HepG2 (cell line): ENCODE measurements around the gene HYAL1. TPM values are rescaled to one million over a fixed set of nuclear protein-coding genes. Genes with fewer than 3 reads are reported as not detected.

Experiments
- ARNT ChIP-seq: fragments of 450-650 bp; IDR thresholded peaks from 2 replicates; pipeline ENCODE4 v1.6.1; 2017
- ATF7-NPFF ChIP-seq: sonication (generic); formaldehyde crosslinking; IDR thresholded peaks from 2 replicates; pipeline ENCODE4 v1.8.1; 2023; ENCODE audit warnings: mild to moderate bottlenecking, low read depth, missing genetic modification reagents, moderate library complexity
- GLI4 ChIP-seq: sonication (generic); formaldehyde crosslinking; IDR thresholded peaks from 2 replicates; pipeline ENCODE4 v1.5.1; 2020; ENCODE audit warnings: missing genetic modification reagents, mild to moderate bottlenecking, moderate library complexity, borderline replicate concordance
- HDAC1 ChIP-seq: sonication (generic); formaldehyde crosslinking; IDR thresholded peaks from 2 replicates; pipeline ENCODE4 v1.5.1; 2020; ENCODE audit warnings: mild to moderate bottlenecking, missing genetic modification reagents
- HDAC6 ChIP-seq: fragments of 200-600 bp; sonication (generic); IDR thresholded peaks from 2 replicates; pipeline ENCODE4 v1.7.0; 2017; ENCODE audit warnings: mild to moderate bottlenecking, antibody characterized with exemption, low read length, low read depth
- JUN ChIP-seq: sonication (generic); formaldehyde crosslinking; IDR thresholded peaks from 2 replicates; pipeline ENCODE4 v1.4.0; 2020; ENCODE audit warnings: mild to moderate bottlenecking, missing genetic modification reagents
- MYPOP ChIP-seq: sonication (generic); formaldehyde crosslinking; IDR thresholded peaks from 2 replicates; pipeline ENCODE4 v1.8.1; 2023; ENCODE audit warnings: mild to moderate bottlenecking, moderate library complexity, missing genetic modification reagents
- SNRNP70 ChIP-seq: fragments of 200-400 bp; formaldehyde crosslinking; IDR thresholded peaks from 2 replicates; pipeline ENCODE4 v1.6.1; 2017; ENCODE audit warnings: mild to moderate bottlenecking, low read depth, low read length, moderate library complexity
- SP2 ChIP-seq: sonication (generic); formaldehyde crosslinking; IDR thresholded peaks from 2 replicates; pipeline ENCODE4 v1.5.1; 2020; ENCODE audit warnings: mild to moderate bottlenecking, missing genetic modification reagents
- TFDP2 ChIP-seq: sonication (generic); formaldehyde crosslinking; IDR thresholded peaks from 2 replicates; pipeline ENCODE4 v1.4.0; 2020; ENCODE audit warnings: missing genetic modification reagents
- ZC3H13 ChIP-seq: sonication (generic); formaldehyde crosslinking; IDR thresholded peaks from 2 replicates; pipeline ENCODE4 v1.8.1; 2023; ENCODE audit warnings: mild to moderate bottlenecking, missing genetic modification reagents, moderate library complexity
- ZFAT ChIP-seq: sonication (generic); formaldehyde crosslinking; conservative IDR thresholded peaks from 2 replicates; pipeline ENCODE4 v1.8.1; 2023; ENCODE audit warnings: missing genetic modification reagents, inconsistent platforms
- ZFP41 ChIP-seq: sonication (generic); formaldehyde crosslinking; IDR thresholded peaks from 2 replicates; pipeline ENCODE4 v1.4.0; 2020; ENCODE audit warnings: mild to moderate bottlenecking, missing genetic modification reagents, borderline replicate concordance
- ZNF20 ChIP-seq: sonication (generic); formaldehyde crosslinking; IDR thresholded peaks from 2 replicates; pipeline ENCODE4 v1.4.0; 2020; ENCODE audit warnings: mild to moderate bottlenecking, moderate library complexity, missing genetic modification reagents
- ZNF253 ChIP-seq: sonication (generic); formaldehyde crosslinking; IDR thresholded peaks from 2 replicates; pipeline ENCODE4 v1.8.0; 2022; ENCODE audit warnings: mild to moderate bottlenecking, missing genetic modification reagents, borderline replicate concordance
- ZNF460 ChIP-seq: sonication (generic); formaldehyde crosslinking; IDR thresholded peaks from 2 replicates; pipeline ENCODE4 v1.5.1; 2020; ENCODE audit warnings: missing genetic modification reagents, mild to moderate bottlenecking, borderline replicate concordance
- ZNF652 ChIP-seq: IDR thresholded peaks from 2 replicates; pipeline ENCODE4 v1.6.1; 2016; ENCODE audit warnings: low read depth, borderline replicate concordance
- ZNF687 ChIP-seq: sonication (generic); formaldehyde crosslinking; IDR thresholded peaks from 2 replicates; pipeline ENCODE4 v1.5.1; 2020; ENCODE audit warnings: mild to moderate bottlenecking, missing genetic modification reagents, moderate library complexity
- ZNF709 ChIP-seq: sonication (generic); formaldehyde crosslinking; IDR thresholded peaks from 2 replicates; pipeline ENCODE4 v1.5.0; 2020; ENCODE audit warnings: mild to moderate bottlenecking, missing genetic modification reagents
- ZNF841 ChIP-seq: sonication (generic); formaldehyde crosslinking; IDR thresholded peaks from 2 replicates; pipeline ENCODE4 v1.8.1; 2023; ENCODE audit warnings: missing genetic modification reagents, borderline replicate concordance
- polyA plus RNA-seq, 8 experiments: library from polyadenylated mRNA; depleted of rRNA in 3 of 8; stranded (reverse) in 7 of 8; unstranded in 1 of 8; fragments of >200 nt; fragmentation: Illumina TruSeq in 4 of 8; extraction: Trizol in 4 of 8; gene quantifications; 2 replicates each; pipeline versions ENCODE4 v1.2.1 to v1.2.3, GENCODE V29; 2011 to 2016; ENCODE audit warnings: low read depth in 4 of 8, missing spikeins in 1 of 8, mixed read lengths in 1 of 8; ENCODE audit not compliant: insufficient read depth in 1 of 8
- total RNA-seq, 5 experiments: library from RNA; depleted of rRNA; stranded (reverse); fragments of >200 nt; fragmentation: Illumina TruSeq; extraction: Trizol; gene quantifications; 2 replicates each; pipeline ENCODE4 v1.2.3, GENCODE V29; 2016; ENCODE audit warnings: low read depth in 1 of 5
- TF ChIP-seq, protein P1 (sequence below): sonication (generic); formaldehyde crosslinking; IDR thresholded peaks from 2 replicates; pipeline ENCODE4 v1.9.0; 2021; ENCODE audit warnings: missing genetic modification reagents, borderline replicate concordance

HYAL1 gene
- total and polyA plus RNA-seq, 2 of the 13 experiments (the other 11 are each of a cell fraction or from before 2014, with no cell fraction given): 76.5 to 193 TPM

GRCh38 chr3:50337175-50337861, 33.9 kb upstream of the HYAL1 start (continued):
- TF ChIP-seq MYPOP (CRISPR knock-in tag) (peak; percentile 78; the same call in 1 of the 2 replicates), HDAC6 (no peak), TFDP2 (CRISPR knock-in tag) (peak; percentile 86), ZNF652 (CRISPR knock-in tag) (no peak), ZFP41 (CRISPR knock-in tag) (0 out of 2 replicates have a peak, but pooled peaks have one; percentile 33), ZFAT (CRISPR knock-in tag) (no peak), ZNF253 (CRISPR knock-in tag) (peak; percentile 61; the same call in 1 of the 2 replicates), GLI4 (CRISPR knock-in tag) (no peak; the same call in 1 of the 2 replicates), JUN (CRISPR knock-in tag) (peak; percentile 90), ZNF20 (no peak), ZNF687 (CRISPR knock-in tag) (peak; percentile 98), HDAC1 (peak; percentile 94), SNRNP70 (no peak), ATF7-NPFF (CRISPR knock-in tag) (peak; percentile 86), ZNF841 (peak; percentile 88), ZNF709 (CRISPR knock-in tag) (peak; percentile 93), ARNT (no peak), ZC3H13 (peak; percentile 92), SP2 (CRISPR knock-in tag) (peak; percentile 51; the same call in 1 of the 2 replicates), ZNF460 (CRISPR knock-in tag) (no peak)
- TF ChIP-seq, protein P1, sequence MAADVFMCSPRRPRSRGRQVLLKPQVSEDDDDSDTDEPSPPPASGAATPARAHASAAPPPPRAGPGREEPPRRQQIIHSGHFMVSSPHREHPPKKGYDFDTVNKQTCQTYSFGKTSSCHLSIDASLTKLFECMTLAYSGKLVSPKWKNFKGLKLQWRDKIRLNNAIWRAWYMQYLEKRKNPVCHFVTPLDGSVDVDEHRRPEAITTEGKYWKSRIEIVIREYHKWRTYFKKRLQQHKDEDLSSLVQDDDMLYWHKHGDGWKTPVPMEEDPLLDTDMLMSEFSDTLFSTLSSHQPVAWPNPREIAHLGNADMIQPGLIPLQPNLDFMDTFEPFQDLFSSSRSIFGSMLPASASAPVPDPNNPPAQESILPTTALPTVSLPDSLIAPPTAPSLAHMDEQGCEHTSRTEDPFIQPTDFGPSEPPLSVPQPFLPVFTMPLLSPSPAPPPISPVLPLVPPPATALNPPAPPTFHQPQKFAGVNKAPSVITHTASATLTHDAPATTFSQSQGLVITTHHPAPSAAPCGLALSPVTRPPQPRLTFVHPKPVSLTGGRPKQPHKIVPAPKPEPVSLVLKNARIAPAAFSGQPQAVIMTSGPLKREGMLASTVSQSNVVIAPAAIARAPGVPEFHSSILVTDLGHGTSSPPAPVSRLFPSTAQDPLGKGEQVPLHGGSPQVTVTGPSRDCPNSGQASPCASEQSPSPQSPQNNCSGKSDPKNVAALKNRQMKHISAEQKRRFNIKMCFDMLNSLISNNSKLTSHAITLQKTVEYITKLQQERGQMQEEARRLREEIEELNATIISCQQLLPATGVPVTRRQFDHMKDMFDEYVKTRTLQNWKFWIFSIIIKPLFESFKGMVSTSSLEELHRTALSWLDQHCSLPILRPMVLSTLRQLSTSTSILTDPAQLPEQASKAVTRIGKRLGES (CRISPR knock-in tag): no peak
